PFSK-1 (cell line): ENCODE measurements around the gene TFPI.

Experiments used
- POLR2AphosphoS5 ChIP-seq: IDR thresholded peaks from 2 replicates; pipeline ENCODE4 v1.6.1; 2012; ENCODE audit warnings: low read depth, mild to moderate bottlenecking, control low read depth, low read length, moderate library complexity
- REST ChIP-seq, 2 experiments: IDR thresholded peaks; 2 replicates each; pipeline versions ENCODE4 v1.6.1 to v1.8.0; 2011 to 2012; ENCODE audit warnings: low read depth in 2 of 2, low read length in 2 of 2, control low read depth in 1 of 2, inconsistent platforms in 1 of 2, mild to moderate bottlenecking in 1 of 2, moderate library complexity in 1 of 2; ENCODE audit not compliant: insufficient read depth in 1 of 2
- TAF1 ChIP-seq: IDR thresholded peaks from 2 replicates; pipeline ENCODE4 v1.6.1; 2012; ENCODE audit warnings: low read length, control low read depth, borderline replicate concordance; ENCODE audit not compliant: insufficient read depth

- no peak for TF ChIP-seq POLR2AphosphoS5
- no peak for TF ChIP-seq REST (IDR thresholded peaks at IDR 0.05; ENCODE audit: insufficient read depth in 1 of 2, low read depth in 2 of 2, low read length in 2 of 2)
- no peak for TF ChIP-seq TAF1
Measured at GRCh38 chr2:187466129-187466792, 88.0 kb downstream of the TFPI start.
